Endothelial cell of umbilical vein (primary cell): Measurements from ENCODE around the gene TAF7.

Experiments
- CTCF ChIP-seq, 2 donors: IDR thresholded peaks; 1 replicate in 1 of 2; 2 replicates in 1 of 2; pipeline ENCODE4 v1.5.1; 2011; ENCODE audit warnings: low read length in 2 of 2, mild to moderate bottlenecking in 2 of 2, moderate library complexity in 2 of 2, control low read depth in 1 of 2, inconsistent platforms in 1 of 2, low read depth in 1 of 2; ENCODE audit not compliant: insufficient read depth in 1 of 2; ENCODE audit errors: extremely low read depth in 1 of 2
- EZH2 ChIP-seq: IDR thresholded peaks from 2 replicates; pipeline ENCODE4 v1.6.1; 2012; ENCODE audit warnings: borderline replicate concordance, low read depth, mild to moderate bottlenecking, moderate library complexity, low read length, inconsistent platforms; ENCODE audit not compliant: severe bottlenecking
- FOS ChIP-seq: IDR thresholded peaks from 2 replicates; pipeline ENCODE4 v1.6.1; 2011; ENCODE audit warnings: mild to moderate bottlenecking, low read length, moderate library complexity, borderline replicate concordance; ENCODE audit not compliant: insufficient read depth
- MAX ChIP-seq: IDR thresholded peaks from 2 replicates; pipeline ENCODE4 v1.6.1; 2011; ENCODE audit not compliant: insufficient read depth, insufficient read length
- MYC ChIP-seq: IDR thresholded peaks from one replicate; pipeline ENCODE4 v1.6.1; 2011; ENCODE audit warnings: mild to moderate bottlenecking, low read depth, low read length
- POLR2A ChIP-seq: IDR thresholded peaks from 2 replicates; pipeline ENCODE4 v1.6.1; 2012; ENCODE audit warnings: low read depth, mild to moderate bottlenecking, control low read depth, low read length
- POLR2AphosphoS5 ChIP-seq: IDR thresholded peaks from 2 replicates; pipeline ENCODE4 v1.6.1; 2012; ENCODE audit warnings: low read depth, mild to moderate bottlenecking, control low read depth, low read length, moderate library complexity; ENCODE audit not compliant: insufficient read depth

- TF ChIP-seq MAX (no peak), CTCF (IDR thresholded peaks at IDR 0.05; ENCODE audit: extremely low read depth in 1 of 2, insufficient read depth in 1 of 2, low read depth in 1 of 2, low read length in 2 of 2) (no peak), MYC (no peak), EZH2 (no peak), POLR2AphosphoS5 (no peak), POLR2A (no peak), FOS (no peak)
Measured at GRCh38 chr5:141345327-141345726, 24.7 kb upstream of the TAF7 start.
